MM.1S (cell line): ENCODE results near the gene OR13G1.

Source experiments
- DNase-seq: peaks from one replicate; pipeline ENCODE4 v3.0.0-alpha.2; 2015
- H2AFZ ChIP-seq: fragments of 300-600 bp; sonication (generic); 2 replicates; pipeline ENCODE4 v1.6.0; 2016; ENCODE audit warnings: antibody characterized with exemption, low read length
- H3F3A ChIP-seq: fragments of 300-600 bp; sonication (generic); 2 replicates; pipeline ENCODE4 v1.6.1; 2016; ENCODE audit warnings: mild to moderate bottlenecking, antibody characterized with exemption, low read length, moderate library complexity, mixed read lengths; ENCODE audit not compliant: insufficient read depth
- H3K27ac ChIP-seq: fragments of 300-600 bp; sonication (generic); 2 replicates; pipeline ENCODE4 v1.5.1; 2016; ENCODE audit warnings: mild to moderate bottlenecking, low read length
- H3K27me3 ChIP-seq: fragments of 300-600 bp; sonication (generic); replicated peaks from 2 replicates; pipeline ENCODE4 v1.6.0; 2016; ENCODE audit warnings: low read length; ENCODE audit not compliant: insufficient read depth
- H3K36me3 ChIP-seq: fragments of 300-600 bp; sonication (generic); replicated peaks from 2 replicates; pipeline ENCODE4 v1.6.1; 2016; ENCODE audit warnings: mild to moderate bottlenecking, low read length, mixed read lengths; ENCODE audit not compliant: insufficient read depth
- H3K4me1 ChIP-seq: fragments of 300-600 bp; sonication (generic); 2 replicates; pipeline ENCODE4 v1.6.1; 2016; ENCODE audit warnings: low read length, mixed read lengths
- H3K4me2 ChIP-seq: fragments of 300-600 bp; sonication (generic); 2 replicates; pipeline ENCODE4 v1.6.0; 2016; ENCODE audit warnings: low read depth, low read length
- H3K4me3 ChIP-seq: fragments of 300-600 bp; sonication (generic); 2 replicates; pipeline ENCODE4 v1.5.1; 2016; ENCODE audit warnings: low read length, mixed read lengths
- H3K79me2 ChIP-seq: fragments of 300-600 bp; sonication (generic); 2 replicates; pipeline ENCODE4 v1.6.1; 2016; ENCODE audit warnings: mixed run types, low read length, mixed read lengths
- H3K9ac ChIP-seq: fragments of 300-600 bp; sonication (generic); 2 replicates; pipeline ENCODE4 v1.6.1; 2016; ENCODE audit warnings: low read length, mixed read lengths
- H3K9me2 ChIP-seq: fragments of 300-600 bp; sonication (generic); replicated peaks from 2 replicates; pipeline ENCODE4 v1.6.1; 2016; ENCODE audit warnings: mild to moderate bottlenecking, low read length, mixed read lengths; ENCODE audit not compliant: insufficient read depth
- H3K9me3 ChIP-seq: fragments of 300-600 bp; sonication (generic); replicated peaks from 2 replicates; pipeline ENCODE4 v1.6.1; 2016; ENCODE audit warnings: mild to moderate bottlenecking, low read length, mixed read lengths; ENCODE audit not compliant: insufficient read depth
- H4K20me1 ChIP-seq: fragments of 300-600 bp; sonication (generic); 2 replicates; pipeline ENCODE4 v1.6.1; 2016; ENCODE audit warnings: mild to moderate bottlenecking, low read length, moderate library complexity, mixed read lengths; ENCODE audit not compliant: insufficient read depth
- EZH2 ChIP-seq: fragments of 300-600 bp; sonication (generic); optimal IDR thresholded peaks from 2 replicates; pipeline ENCODE3; 2017; ENCODE audit warnings: low read depth, mild to moderate bottlenecking, antibody characterized with exemption, low read length, mixed read lengths
- EZH2phosphoT487 ChIP-seq: fragments of 300-600 bp; sonication (generic); IDR thresholded peaks from 2 replicates; pipeline ENCODE4 v1.6.1; 2018; ENCODE audit warnings: antibody characterized with exemption, low read length
- TF ChIP-seq, protein P1 (sequence below): fragments of 300-600 bp; sonication (generic); IDR thresholded peaks from 2 replicates; pipeline ENCODE4 v1.5.1; 2016; ENCODE audit warnings: antibody characterized with exemption, low read length, mixed read lengths

OR13G1 gene

GRCh38 chr1:247653040-247653439 lies 26.5 kb downstream of the OR13G1 start:
- H2AFZ ChIP-seq = no peak overlapping the region

GRCh38 chr1:247647864-247648263 lies 31.7 kb downstream of the OR13G1 start:
- Histone ChIP-seq H3K9me2 (no peaks in the 10 kb centered on the region), H3K4me1 (no peaks in the 10 kb centered on the region), H3K9me3 (no peaks in the 10 kb centered on the region), H3K36me3 (no peaks in the 10 kb centered on the region), H2AFZ (no peak overlapping the region), H3K27ac (no peak overlapping the region), H3K79me2 (no peaks in the 10 kb centered on the region), H3K4me3 (no peak overlapping the region), H3K27me3 (no peaks in the 10 kb centered on the region), H3K4me2 (no peak overlapping the region), H4K20me1 (no peaks in the 10 kb centered on the region), H3K9ac (no peak overlapping the region), H3F3A (no peaks in the 10 kb centered on the region)
- TF ChIP-seq EZH2 (no peak), EZH2phosphoT487 (no peak)
- TF ChIP-seq, protein P1, sequence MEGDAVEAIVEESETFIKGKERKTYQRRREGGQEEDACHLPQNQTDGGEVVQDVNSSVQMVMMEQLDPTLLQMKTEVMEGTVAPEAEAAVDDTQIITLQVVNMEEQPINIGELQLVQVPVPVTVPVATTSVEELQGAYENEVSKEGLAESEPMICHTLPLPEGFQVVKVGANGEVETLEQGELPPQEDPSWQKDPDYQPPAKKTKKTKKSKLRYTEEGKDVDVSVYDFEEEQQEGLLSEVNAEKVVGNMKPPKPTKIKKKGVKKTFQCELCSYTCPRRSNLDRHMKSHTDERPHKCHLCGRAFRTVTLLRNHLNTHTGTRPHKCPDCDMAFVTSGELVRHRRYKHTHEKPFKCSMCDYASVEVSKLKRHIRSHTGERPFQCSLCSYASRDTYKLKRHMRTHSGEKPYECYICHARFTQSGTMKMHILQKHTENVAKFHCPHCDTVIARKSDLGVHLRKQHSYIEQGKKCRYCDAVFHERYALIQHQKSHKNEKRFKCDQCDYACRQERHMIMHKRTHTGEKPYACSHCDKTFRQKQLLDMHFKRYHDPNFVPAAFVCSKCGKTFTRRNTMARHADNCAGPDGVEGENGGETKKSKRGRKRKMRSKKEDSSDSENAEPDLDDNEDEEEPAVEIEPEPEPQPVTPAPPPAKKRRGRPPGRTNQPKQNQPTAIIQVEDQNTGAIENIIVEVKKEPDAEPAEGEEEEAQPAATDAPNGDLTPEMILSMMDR = no peak
- no peak for DNase-seq

More at GRCh38 chr1:247653040-247653439, 26.5 kb downstream of the OR13G1 start:
- no peak overlapping the region for H3K4me2 ChIP-seq
- no peaks in the 10 kb centered on the region for H3K4me1 ChIP-seq
- no peaks in the 10 kb centered on the region for H3K9me3 ChIP-seq
- H3K27ac ChIP-seq = no peak overlapping the region
- no peak overlapping the region for H3K4me3 ChIP-seq
- H3K27me3 ChIP-seq = no peaks in the 10 kb centered on the region
- no peaks in the 10 kb centered on the region for H3K36me3 ChIP-seq
- H3K9ac ChIP-seq = no peak overlapping the region
- no peak for DNase-seq
- H3K79me2 ChIP-seq = no peaks in the 10 kb centered on the region
- H4K20me1 ChIP-seq = no peaks in the 10 kb centered on the region
- H3K9me2 ChIP-seq = no peaks in the 10 kb centered on the region
- TF ChIP-seq EZH2phosphoT487 (no peak), EZH2 (no peak)
- TF ChIP-seq, protein P1 = no peak
- no peaks in the 10 kb centered on the region for H3F3A ChIP-seq

- Histone ChIP-seq H3K4me2 (no peak overlapping the region), H3K79me2 (no peaks in the 10 kb centered on the region), H3K9ac (no peak overlapping the region), H3K4me3 (no peak overlapping the region), H3F3A (no peaks in the 10 kb centered on the region), H3K27ac (no peak overlapping the region), H3K4me1 (no peaks in the 10 kb centered on the region), H3K27me3 (no peaks in the 10 kb centered on the region), H4K20me1 (no peaks in the 10 kb centered on the region), H2AFZ (no peak overlapping the region), H3K9me2 (no peaks in the 10 kb centered on the region), H3K36me3 (no peaks in the 10 kb centered on the region), H3K9me3 (no peaks in the 10 kb centered on the region)
- no peak for DNase-seq
- TF ChIP-seq EZH2phosphoT487 = no peak
- TF ChIP-seq, protein P1 = no peak
These were observed 32.7 kb downstream of the OR13G1 start for GRCh38 chr1:247646867-247647266.
